HFFc6 (cell line): Measurements from ENCODE around the gene WDR82. TPM values are rescaled to one million over a fixed set of nuclear protein-coding genes. Genes with fewer than 3 reads are reported as not detected.

ENCODE experiments used
- DNase-seq: peaks from one replicate; pipeline ENCODE4 v3.0.0-alpha.2; 2018
- H3K27ac Mint-ChIP-seq: 2 replicates; pipeline ENCODE4 v1.8.0; 2020; ENCODE audit warnings: mild to moderate bottlenecking, mixed read lengths
- H3K27me3 Mint-ChIP-seq: 2 replicates; pipeline ENCODE4 v1.8.0; 2021; ENCODE audit warnings: mild to moderate bottlenecking, moderate library complexity, mixed read lengths; ENCODE audit not compliant: insufficient read depth
- H3K36me3 Mint-ChIP-seq: 2 replicates; pipeline ENCODE4 v1.8.0; 2021; ENCODE audit warnings: low read depth, mixed read lengths
- H3K4me1 Mint-ChIP-seq: 2 replicates; pipeline ENCODE4 v1.8.0; 2020; ENCODE audit warnings: low read depth, mixed read lengths
- H3K4me3 Mint-ChIP-seq: 2 replicates; pipeline ENCODE4 v1.8.0; 2020; ENCODE audit warnings: mild to moderate bottlenecking, moderate library complexity, mixed read lengths
- H3K9me3 Mint-ChIP-seq: 2 replicates; pipeline ENCODE4 v1.8.0; 2020; ENCODE audit warnings: mild to moderate bottlenecking, mixed read lengths
- total RNA-seq, 6 experiments: library from RNA; stranded (reverse); fragmentation: NEBNext Ultra II Directional; extraction: Animal tissue kit (Norgen Biotek cat#: 25700); gene quantifications; 2 replicates in 1 of 6; 3 replicates in 5 of 6; pipeline ENCODE4 v1.2.3, GENCODE V29; 2021
- TF ChIP-seq, protein P1 (sequence below): fragments of 200-600 bp; sonication (generic); IDR thresholded peaks from 2 replicates; pipeline ENCODE4 v1.5.0; 2021; ENCODE audit warnings: antibody characterized with exemption, mild to moderate bottlenecking

The WDR82 gene
- total RNA-seq, 6 experiments from 2014 or later = 55.2 to 62.0 (median 58.6) TPM

DNA sequence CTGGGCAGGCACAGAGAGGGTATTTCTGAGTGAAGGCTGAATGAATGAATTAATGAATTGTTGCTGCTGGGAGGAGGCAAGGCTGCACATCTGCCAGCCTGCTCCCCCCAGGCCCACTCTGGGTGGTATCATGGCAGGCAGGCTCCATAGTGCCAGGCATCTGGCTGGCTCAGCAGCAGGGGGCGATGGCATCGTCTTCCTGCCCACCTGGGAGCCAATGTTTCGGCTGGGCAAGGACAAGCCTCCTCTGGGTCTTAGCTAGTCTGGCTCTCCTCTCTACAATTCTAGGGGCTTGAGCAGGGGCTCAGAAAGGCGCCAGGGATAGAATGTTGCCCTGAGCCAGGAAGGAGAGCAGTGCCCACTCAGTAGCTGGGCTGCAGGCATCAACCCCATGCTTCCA is 51.3 kb downstream of the WDR82 start:
- DNase-seq = no peak
- H3K4me3 Mint-ChIP-seq = no peak overlapping the region
- no peaks in the 10 kb centered on the region for H3K9me3 Mint-ChIP-seq
- H3K4me1 Mint-ChIP-seq = no peaks in the 10 kb centered on the region
- peaks cover 6% of the 10 kb centered on the region; the same call in 1 of the 2 replicates for H3K36me3 Mint-ChIP-seq
- no peak overlapping the region for H3K27ac Mint-ChIP-seq
- peaks cover 4% of the 10 kb centered on the region for H3K27me3 Mint-ChIP-seq
- TF ChIP-seq, protein P1, sequence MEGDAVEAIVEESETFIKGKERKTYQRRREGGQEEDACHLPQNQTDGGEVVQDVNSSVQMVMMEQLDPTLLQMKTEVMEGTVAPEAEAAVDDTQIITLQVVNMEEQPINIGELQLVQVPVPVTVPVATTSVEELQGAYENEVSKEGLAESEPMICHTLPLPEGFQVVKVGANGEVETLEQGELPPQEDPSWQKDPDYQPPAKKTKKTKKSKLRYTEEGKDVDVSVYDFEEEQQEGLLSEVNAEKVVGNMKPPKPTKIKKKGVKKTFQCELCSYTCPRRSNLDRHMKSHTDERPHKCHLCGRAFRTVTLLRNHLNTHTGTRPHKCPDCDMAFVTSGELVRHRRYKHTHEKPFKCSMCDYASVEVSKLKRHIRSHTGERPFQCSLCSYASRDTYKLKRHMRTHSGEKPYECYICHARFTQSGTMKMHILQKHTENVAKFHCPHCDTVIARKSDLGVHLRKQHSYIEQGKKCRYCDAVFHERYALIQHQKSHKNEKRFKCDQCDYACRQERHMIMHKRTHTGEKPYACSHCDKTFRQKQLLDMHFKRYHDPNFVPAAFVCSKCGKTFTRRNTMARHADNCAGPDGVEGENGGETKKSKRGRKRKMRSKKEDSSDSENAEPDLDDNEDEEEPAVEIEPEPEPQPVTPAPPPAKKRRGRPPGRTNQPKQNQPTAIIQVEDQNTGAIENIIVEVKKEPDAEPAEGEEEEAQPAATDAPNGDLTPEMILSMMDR = 0 out of 2 replicates have a peak, but pooled peaks have one; percentile 18

DNA sequence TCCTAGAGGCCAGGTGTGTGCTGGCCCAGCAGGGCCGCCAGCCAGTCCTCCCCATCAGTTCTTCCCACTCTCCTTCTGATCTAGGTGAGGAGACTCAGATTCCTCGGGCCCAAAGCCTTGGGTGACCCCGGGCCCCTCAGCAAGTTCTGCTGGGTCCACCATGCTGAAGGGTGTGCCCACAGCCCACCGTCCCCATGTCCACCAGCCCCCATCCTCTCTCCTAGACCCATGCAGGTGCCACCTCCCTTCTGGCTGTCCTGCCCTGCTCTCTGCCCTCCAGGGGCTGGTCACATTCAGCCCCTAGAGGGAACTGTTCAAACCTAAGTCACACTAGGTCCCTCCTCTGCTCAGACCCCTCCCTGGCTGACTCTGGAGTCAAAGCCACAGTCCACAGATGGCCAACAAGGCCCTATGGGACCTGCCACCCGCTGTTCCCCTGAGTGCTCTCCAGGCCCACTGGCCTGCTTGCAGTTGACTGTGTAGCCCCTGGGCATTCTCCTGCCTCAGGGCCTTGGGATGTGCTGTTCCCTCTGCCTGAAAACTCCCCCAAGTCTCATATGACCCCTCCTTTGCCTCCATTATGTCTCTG is 52.1 kb downstream of the WDR82 start:
- H3K36me3 Mint-ChIP-seq = peaks cover 6% of the 10 kb centered on the region; the same call in 1 of the 2 replicates
- H3K27ac Mint-ChIP-seq = no peak overlapping the region

DNA sequence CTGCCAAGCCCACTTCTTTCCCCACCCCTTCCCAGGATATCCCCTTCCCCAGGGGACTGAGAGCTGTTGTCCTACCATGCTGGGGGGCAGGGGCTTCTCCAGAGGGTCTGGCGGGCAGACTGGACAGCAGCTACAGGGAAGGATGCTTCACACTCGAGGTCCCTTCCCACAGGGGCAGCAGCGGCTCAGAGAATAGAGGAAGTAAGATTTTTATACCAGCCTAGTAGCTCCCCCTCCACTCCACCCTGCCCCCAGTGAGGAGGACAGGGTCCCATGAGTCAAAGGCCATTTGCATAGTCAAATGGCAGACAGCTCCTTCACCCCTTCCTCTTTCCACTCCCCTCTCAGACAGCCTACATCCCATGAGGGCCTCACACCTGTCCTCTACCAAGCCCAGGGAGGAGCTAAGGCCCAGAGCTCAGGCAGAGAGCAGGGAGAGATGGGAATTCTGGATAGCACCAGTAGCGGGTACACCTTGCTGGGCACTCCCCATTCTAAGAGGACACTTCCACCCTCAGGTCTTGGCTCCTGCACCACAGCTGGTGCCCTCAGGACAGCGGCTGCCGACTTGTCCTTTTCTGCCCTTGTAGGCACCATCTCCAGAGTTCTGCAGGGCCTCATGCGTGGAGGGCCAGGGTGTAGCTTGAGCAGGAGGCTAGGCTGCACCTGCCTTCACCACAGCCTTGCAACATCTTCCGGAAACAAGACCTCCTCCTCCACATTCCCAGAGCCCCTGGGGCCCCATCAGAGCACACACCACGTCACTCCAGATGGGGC is 52.8 kb downstream of the WDR82 start, which contains the start of gene TLR9:
Gene TLR9 (minus strand): TSS at position 194 of the 777 bp plus-strand sequence. CDS start 116 bp downstream, at position 78.
- Mint-ChIP-seq H3K4me3 (no peak within 1 kb of the TSS), H3K27me3 (peaks cover 4% of the 10 kb centered on the region), H3K36me3 (peaks cover 5% of the 10 kb centered on the region; the same call in 1 of the 2 replicates), H3K4me1 (no peaks in the 10 kb centered on the region), H3K27ac (no peak within 1 kb of the TSS), H3K9me3 (no peaks in the 10 kb centered on the region)
- DNase-seq = no peak
- TF ChIP-seq, protein P1 = no peak

More for the DNA sequence above, 52.1 kb downstream of the WDR82 start:
- no peak for DNase-seq
- Mint-ChIP-seq H3K27me3 (peaks cover 4% of the 10 kb centered on the region), H3K9me3 (no peaks in the 10 kb centered on the region), H3K4me1 (no peaks in the 10 kb centered on the region), H3K4me3 (no peak overlapping the region)
- TF ChIP-seq, protein P1 = no peak

DNA sequence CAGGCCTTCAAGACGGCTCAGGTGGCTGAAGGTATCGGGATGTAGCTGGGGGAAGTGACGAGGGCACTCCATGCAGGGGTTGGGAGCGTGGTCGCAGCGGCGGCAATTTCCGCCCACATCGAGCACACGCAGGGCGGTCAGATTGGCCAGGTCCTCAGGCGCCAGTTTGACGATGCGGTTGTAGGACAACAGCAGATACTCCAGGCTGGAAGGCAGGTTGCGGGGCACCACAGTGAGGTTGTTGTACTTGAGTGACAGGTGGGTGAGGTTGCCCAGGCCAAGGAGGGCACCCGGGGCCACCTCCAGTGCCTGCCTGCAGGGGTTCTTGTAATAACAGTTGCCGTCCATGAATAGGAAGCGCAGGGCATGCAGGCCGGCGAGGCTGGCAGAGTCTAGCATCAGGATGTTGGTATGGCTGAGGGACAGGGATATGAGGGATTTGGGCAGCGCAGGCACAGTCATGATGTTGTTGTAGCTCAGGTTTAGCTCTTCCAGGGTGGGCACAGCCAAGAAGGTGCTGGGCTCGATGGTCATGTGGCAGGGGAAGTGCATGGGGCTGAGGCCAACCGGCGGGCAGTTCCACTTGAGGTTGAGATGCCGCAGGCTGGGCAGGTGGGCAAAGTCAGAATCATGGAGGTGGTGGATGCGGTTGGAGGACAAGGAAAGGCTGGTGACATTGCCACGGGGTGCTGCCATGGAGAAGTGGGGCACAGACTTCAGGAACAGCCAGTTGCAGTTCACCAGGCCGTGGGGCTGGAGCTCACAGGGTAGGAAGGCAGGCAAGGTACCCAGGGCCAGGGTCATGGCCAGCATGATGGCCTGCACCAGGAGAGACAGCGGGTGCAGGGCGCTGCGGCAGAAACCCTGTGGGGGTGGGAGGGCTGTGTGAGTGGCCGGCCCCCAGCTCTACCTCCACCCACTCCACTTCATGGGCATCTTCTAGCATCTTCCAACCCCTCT is 54.7 kb downstream of the WDR82 start:
- Mint-ChIP-seq H3K27me3 (peaks cover 4% of the 10 kb centered on the region), H3K4me1 (no peaks in the 10 kb centered on the region), H3K36me3 (no peaks in the 10 kb centered on the region), H3K9me3 (no peaks in the 10 kb centered on the region), H3K4me3 (no peak overlapping the region), H3K27ac (no peak overlapping the region)
- TF ChIP-seq, protein P1 = no peak
- DNase-seq = no peak
